ENCODE results near the gene ABCC5.

The ABCC5 gene

GRCh38 chr3:184005941-184006507 lies 11.7 kb downstream of the ABCC5 start:
- Histone ChIP-seq H3K36me3 (ENCODE audit: insufficient read depth, low read length) (no peaks in the 10 kb centered on the region), H3K9me3 (ENCODE audit: insufficient read depth, low read depth, low read length) (no peaks in the 10 kb centered on the region), H3F3A (ENCODE audit: low read depth) (no peaks in the 10 kb centered on the region), H3K9me2 (replicated peaks; ENCODE audit: low read depth, low read length) (no peaks in the 10 kb centered on the region), H4K20me1 (ENCODE audit: insufficient read depth, low read length, poor library complexity, severe bottlenecking) (no peaks in the 10 kb centered on the region), H3K27me3 (ENCODE audit: insufficient read depth, low read length, poor library complexity, severe bottlenecking) (no peaks in the 10 kb centered on the region), H3K4me2 (ENCODE audit: low read depth, low read length, poor library complexity, severe bottlenecking) (peak overlapping the region; percentile 55), H3K79me2 (ENCODE audit: insufficient read depth, low read length) (no peaks in the 10 kb centered on the region), H3K4me1 (ENCODE audit: insufficient read depth, low read length, poor library complexity, severe bottlenecking) (peaks cover 11% of the 10 kb centered on the region), H3K4me3 (ENCODE audit: low read length, poor library complexity, severe bottlenecking) (peak overlapping the region; percentile 9), H2AFZ (ENCODE audit: low read length) (no peak overlapping the region), H3K9ac (ENCODE audit: low read depth, low read length, poor library complexity, severe bottlenecking) (no peak overlapping the region)
- TF ChIP-seq CTCF (conservative IDR thresholded peaks at IDR 0.05; ENCODE audit: low read length) (no peak), EZH2phosphoT487 (IDR thresholded peaks at IDR 0.05; ENCODE audit: borderline replicate concordance) (no peak)

GRCh38 chr3:184004476-184004875 lies 13.2 kb downstream of the ABCC5 start:
- H3K79me2 ChIP-seq (ENCODE audit: insufficient read depth, low read length): no peaks in the 10 kb centered on the region
- no peaks in the 10 kb centered on the region for H3K9me3 ChIP-seq (ENCODE audit: insufficient read depth, low read depth, low read length)
- no peaks in the 10 kb centered on the region for H3K9me2 ChIP-seq (replicated peaks; ENCODE audit: low read depth, low read length)
- no peaks in the 10 kb centered on the region for H3K36me3 ChIP-seq (ENCODE audit: insufficient read depth, low read length)
- H3F3A ChIP-seq (ENCODE audit: low read depth): no peaks in the 10 kb centered on the region
- no peaks in the 10 kb centered on the region for H3K27me3 ChIP-seq (ENCODE audit: insufficient read depth, low read length, poor library complexity, severe bottlenecking)
- no peak overlapping the region for H3K4me3 ChIP-seq (ENCODE audit: low read length, poor library complexity, severe bottlenecking)
- H4K20me1 ChIP-seq (ENCODE audit: insufficient read depth, low read length, poor library complexity, severe bottlenecking): no peaks in the 10 kb centered on the region
- H3K4me1 ChIP-seq (ENCODE audit: insufficient read depth, low read length, poor library complexity, severe bottlenecking): peaks cover 11% of the 10 kb centered on the region
- H2AFZ ChIP-seq (ENCODE audit: low read length): no peak overlapping the region
- no peak overlapping the region for H3K4me2 ChIP-seq (ENCODE audit: low read depth, low read length, poor library complexity, severe bottlenecking)
- TF ChIP-seq CTCF (conservative IDR thresholded peaks at IDR 0.05; ENCODE audit: low read length): no peak
- TF ChIP-seq EZH2phosphoT487 (IDR thresholded peaks at IDR 0.05; ENCODE audit: borderline replicate concordance): no peak
- no peak overlapping the region for H3K9ac ChIP-seq (ENCODE audit: low read depth, low read length, poor library complexity, severe bottlenecking)

DNA sequence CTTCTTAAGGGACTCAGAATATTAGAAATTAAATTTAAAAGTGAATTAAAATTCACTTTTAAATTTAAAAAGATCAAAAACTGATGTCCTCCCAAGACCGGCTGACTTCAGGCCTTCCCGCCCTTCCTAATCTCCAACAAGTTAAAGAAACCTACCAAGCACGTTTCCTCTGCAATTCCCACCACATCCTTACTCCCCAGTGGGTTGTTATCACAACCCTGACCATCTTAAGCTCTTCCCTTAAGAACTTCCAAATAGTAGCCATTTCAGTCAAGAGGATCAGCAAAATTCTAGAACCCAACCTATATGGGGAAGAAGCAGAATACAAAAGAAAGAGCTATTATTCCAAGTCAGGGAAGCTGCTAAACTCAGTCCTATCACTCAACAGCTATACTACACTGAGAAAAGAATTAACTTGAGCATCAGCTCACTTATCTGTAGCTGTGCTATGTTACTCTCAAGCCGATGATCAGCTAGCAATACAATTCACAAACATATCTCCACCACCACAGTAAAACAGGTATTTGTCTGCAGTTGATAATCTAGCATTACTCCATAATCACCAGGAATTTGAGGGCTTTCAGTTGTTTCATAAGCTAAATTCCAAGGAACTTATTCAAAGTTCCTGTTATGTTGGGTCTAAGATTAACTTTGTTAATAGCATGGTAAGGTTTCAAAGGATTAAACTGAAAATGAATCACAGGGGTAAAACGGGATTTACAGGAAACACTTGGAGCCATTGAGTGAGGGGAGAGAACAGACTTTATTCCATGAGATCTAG lies 14.3 kb downstream of the ABCC5 start:
- no peaks in the 10 kb centered on the region for H3K9me3 ChIP-seq (ENCODE audit: insufficient read depth, low read depth, low read length)
- H3K36me3 ChIP-seq (ENCODE audit: insufficient read depth, low read length): no peaks in the 10 kb centered on the region
- no peaks in the 10 kb centered on the region for H3K27me3 ChIP-seq (ENCODE audit: insufficient read depth, low read length, poor library complexity, severe bottlenecking)
- TF ChIP-seq EZH2phosphoT487 (IDR thresholded peaks at IDR 0.05; ENCODE audit: borderline replicate concordance) (no peak), CTCF (conservative IDR thresholded peaks at IDR 0.05; ENCODE audit: low read length) (no peak)
- H4K20me1 ChIP-seq (ENCODE audit: insufficient read depth, low read length, poor library complexity, severe bottlenecking): no peaks in the 10 kb centered on the region
- H2AFZ ChIP-seq (ENCODE audit: low read length): no peak overlapping the region
- H3K9me2 ChIP-seq (replicated peaks; ENCODE audit: low read depth, low read length): no peaks in the 10 kb centered on the region
- peaks cover 11% of the 10 kb centered on the region for H3K4me1 ChIP-seq (ENCODE audit: insufficient read depth, low read length, poor library complexity, severe bottlenecking)
- no peak overlapping the region for H3K9ac ChIP-seq (ENCODE audit: low read depth, low read length, poor library complexity, severe bottlenecking)
- no peaks in the 10 kb centered on the region for H3F3A ChIP-seq (ENCODE audit: low read depth)
- H3K4me2 ChIP-seq (ENCODE audit: low read depth, low read length, poor library complexity, severe bottlenecking): no peak overlapping the region
- H3K79me2 ChIP-seq (ENCODE audit: insufficient read depth, low read length): no peaks in the 10 kb centered on the region
- H3K4me3 ChIP-seq (ENCODE audit: low read length, poor library complexity, severe bottlenecking): no peak overlapping the region

All from Loucy (cell line).